H1 (cell line): ENCODE measurements around the gene FGF18. TPM values are rescaled to one million over a fixed set of nuclear protein-coding genes. Genes with fewer than 3 reads are reported as not detected.

Experiments
- KDM4A ChIP-seq: IDR thresholded peaks from one replicate; pipeline ENCODE4 v1.7.1; 2012; ENCODE audit warnings: low read depth, mild to moderate bottlenecking, moderate library complexity, low read length, inconsistent platforms; ENCODE audit not compliant: severe bottlenecking
- NANOG ChIP-seq: IDR thresholded peaks from 2 replicates; pipeline ENCODE4 v1.6.1; 2011; ENCODE audit warnings: low read length, low read depth, mild to moderate bottlenecking, inconsistent platforms; ENCODE audit not compliant: insufficient read depth, poor library complexity, severe bottlenecking
- RNF2 ChIP-seq: fragments of 200-900, 300-1000 bp; sonication (generic); IDR thresholded peaks from 2 replicates; pipeline ENCODE4 v1.7.1; 2016; ENCODE audit warnings: borderline replicate concordance, low read depth, mild to moderate bottlenecking, antibody characterized with exemption, low read length; ENCODE audit not compliant: poor library complexity, severe bottlenecking; ENCODE audit errors: missing control alignments
- SIX5 ChIP-seq: IDR thresholded peaks from 2 replicates; pipeline ENCODE4 v1.6.1; 2011; ENCODE audit warnings: mild to moderate bottlenecking, low read depth, low read length
- SP1 ChIP-seq: IDR thresholded peaks from 2 replicates; pipeline ENCODE4 v1.6.1; 2011; ENCODE audit warnings: low read depth, low read length
- TAF7 ChIP-seq: optimal IDR thresholded peaks from 2 replicates; pipeline ENCODE3; 2011; ENCODE audit warnings: low read depth, mild to moderate bottlenecking, inconsistent platforms, low read length, moderate library complexity, borderline replicate concordance
- polyA plus RNA-seq, 7 experiments: library from polyadenylated mRNA; depleted of rRNA in 3 of 7; stranded (reverse) in 5 of 7; unstranded in 2 of 7; fragments of >200 nt in 5 of 7; fragments of 200-250 nt in 2 of 7; gene quantifications; 1 replicate in 5 of 7; 2 replicates in 1 of 7; 4 replicates in 1 of 7; pipeline versions ENCODE4 v1.2.1 to v1.2.3, GENCODE V29; 2011 to 2013; ENCODE audit warnings: missing spikeins in 2 of 7, mixed read lengths in 2 of 7
- total RNA-seq: library from RNA; stranded (reverse); fragmentation: NEBNext Ultra II Directional; extraction: Animal tissue kit (Norgen Biotek cat#: 25700); gene quantifications from 2 replicates; pipeline ENCODE4 v1.2.1, GENCODE V29; 2021

Gene FGF18
- total and polyA plus RNA-seq, 2 of the 8 experiments (the other 6 are each of a cell fraction or from before 2014, with no cell fraction given) = 0.54 to 1.3 TPM

DNA sequence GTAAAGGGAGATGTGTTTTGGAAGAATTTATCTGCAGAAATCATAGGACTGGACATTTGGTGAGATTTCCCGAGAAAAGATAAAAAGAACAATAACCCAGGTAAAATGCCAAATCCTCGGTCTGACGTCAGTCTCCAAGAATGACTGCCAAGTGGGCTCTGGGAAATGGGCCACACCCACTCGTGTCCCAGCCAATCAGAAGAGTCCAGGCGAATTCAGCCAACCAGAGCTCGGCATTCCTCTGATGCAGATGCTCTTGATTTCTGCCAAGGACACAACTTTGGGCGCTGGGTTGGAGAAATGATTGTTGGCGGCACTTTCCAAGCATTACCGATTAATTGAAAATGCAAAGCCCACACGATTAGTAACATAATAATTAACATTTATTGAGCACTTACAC is 73.3 kb downstream of the FGF18 start (continued):
- TF ChIP-seq NANOG (no peak), RNF2 (no peak), KDM4A (no peak), SIX5 (no peak), SP1 (no peak), TAF7 (no peak)
